NOMO-1 (cell line): Measurements from ENCODE around the gene EPHA7.

Experiments
- DNase-seq, 2 experiments: peaks; one replicate each; lab custom pipeline; 2025; ENCODE audit not compliant: unreplicated experiment in 2 of 2; lab: John Stamatoyannopoulos, UW

Gene EPHA7

DNA sequence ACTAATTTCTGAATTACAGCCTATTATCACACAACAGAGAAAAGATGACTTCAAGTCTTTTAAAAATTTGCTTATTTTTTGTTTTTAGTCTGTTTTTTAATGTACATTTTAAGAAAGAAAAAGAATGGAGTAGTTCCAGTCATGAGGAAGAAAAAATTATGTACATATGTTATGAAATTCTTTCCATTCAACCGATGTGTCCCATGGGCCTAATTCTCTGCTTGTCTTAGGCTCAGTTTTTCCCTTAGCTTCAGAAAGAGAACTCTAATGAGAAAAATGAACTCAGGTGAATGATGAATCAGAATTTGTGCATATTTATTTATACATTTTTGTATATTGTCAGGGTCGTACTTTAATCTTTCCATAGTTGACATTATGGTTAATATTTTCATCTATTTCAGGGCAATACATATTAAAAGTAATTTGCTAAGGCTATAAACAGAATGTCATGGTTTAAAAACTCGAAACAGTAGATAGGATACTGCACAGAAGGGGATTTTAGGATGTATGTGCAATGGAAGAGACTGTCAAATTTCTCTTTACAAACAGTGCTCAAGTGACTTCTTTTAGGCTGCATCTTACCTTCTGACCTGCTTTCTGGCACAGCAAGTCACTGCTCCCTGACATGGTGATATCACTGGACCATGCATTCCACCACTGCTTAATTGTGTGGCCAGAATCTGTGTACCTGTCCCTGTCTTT, 153.1 kb downstream of the EPHA7 start:
- no peak for DNase-seq

DNA sequence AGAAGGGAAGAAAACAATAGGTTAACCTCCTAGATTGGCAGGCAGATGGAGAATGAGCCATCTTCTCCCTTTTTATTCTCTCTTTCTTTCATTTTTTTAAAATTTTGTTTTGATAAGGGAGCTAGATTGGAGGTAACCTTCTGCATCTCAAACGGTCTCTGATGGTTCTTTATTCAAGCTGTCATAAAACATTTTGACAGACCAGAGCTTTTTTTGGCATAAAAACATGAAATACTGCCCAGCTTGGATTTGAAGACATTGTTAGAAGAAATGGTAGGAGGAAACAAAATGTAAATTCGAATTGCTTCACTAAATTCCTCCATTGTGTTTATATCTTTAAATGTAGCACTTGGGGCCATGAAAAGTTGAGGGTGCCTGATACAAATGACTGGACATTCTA, 158.5 kb downstream of the EPHA7 start:
- DNase-seq: no peak

- DNase-seq: no peak
Measured at GRCh38 chr6:93259332-93259731, 160.0 kb downstream of the EPHA7 start.

GRCh38 chr6:93252930-93253329, 166.4 kb downstream of the EPHA7 start:
- no peak for DNase-seq

GRCh38 chr6:93248631-93249030, 170.7 kb downstream of the EPHA7 start:
- no peak for DNase-seq

- no peak for DNase-seq
Measured at GRCh38 chr6:93243231-93243778, 176.1 kb downstream of the EPHA7 start.

DNA sequence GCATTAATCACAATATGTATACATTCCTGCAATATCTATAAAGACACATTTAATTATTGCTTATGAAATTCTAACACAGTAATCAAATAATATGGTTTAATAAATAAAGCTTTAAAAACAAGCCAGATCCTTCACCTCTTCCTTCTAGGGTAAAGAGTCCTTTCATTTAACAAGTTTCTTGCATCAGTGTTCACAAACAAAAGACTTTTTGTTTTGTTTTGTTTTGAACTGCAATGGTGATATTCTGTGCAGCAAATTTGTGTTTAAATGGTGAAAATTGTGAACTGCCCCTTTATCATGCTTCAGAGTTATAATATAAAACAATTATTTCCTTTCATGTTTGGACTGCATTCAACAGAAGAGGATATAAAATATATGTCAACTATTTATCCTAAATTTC, 177.3 kb downstream of the EPHA7 start:
- DNase-seq: no peak

DNA sequence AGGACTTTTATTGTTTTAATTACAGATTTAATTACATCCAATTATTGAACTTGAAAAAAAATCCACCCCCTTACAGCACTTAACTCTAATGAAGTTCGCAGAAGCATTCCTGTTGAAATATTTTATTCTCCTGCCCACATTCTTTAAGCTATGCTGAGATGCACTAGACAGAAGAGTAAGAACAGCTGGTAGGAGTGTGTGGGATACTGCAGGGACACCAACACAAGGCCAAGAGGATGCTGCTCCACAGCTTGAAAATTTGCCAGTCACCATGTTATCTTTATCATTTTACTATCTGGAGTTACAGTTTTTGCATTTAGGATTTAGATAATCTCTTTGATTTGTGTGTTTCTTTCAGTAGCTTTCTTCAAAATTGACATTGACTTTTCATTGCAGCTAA, 180.7 kb downstream of the EPHA7 start:
- DNase-seq: no peak

DNA sequence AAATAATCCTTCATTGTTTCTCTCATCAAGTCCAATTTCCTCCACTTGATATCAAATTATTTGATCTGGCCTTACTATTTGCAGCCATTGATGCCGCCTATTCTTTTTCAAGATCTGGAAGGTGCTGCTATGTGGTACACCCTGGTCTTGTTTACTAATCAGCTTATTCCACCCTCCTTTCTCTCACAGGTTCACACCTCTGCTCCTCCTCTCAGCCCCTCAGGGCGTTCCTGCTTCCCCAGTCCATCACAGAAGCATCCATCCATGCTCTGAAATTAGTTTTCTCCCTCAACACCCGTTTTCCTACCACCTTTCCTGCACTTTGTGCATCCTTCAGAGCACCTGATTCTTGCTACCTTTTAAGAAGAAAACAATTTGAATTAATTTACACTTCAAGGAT, 183.6 kb downstream of the EPHA7 start:
- no peak for DNase-seq

DNA sequence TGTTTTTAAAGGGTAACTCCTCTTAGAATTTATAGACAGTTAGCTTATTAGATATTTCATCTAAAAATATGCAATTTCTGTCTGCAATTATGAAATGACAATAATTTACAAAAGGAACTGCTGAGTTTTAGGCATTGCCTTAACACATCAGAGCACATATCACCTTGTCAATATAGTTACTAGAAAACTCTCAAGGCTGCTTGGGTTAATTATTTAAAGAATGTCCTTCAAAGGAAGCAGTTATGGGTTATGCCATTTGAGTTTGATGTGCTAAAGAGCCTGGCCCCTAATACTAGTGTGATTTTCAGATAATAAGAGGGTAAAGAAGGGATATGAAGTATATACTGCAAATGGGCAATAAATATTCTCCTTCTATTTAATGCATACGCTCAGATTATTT, 192.5 kb downstream of the EPHA7 start:
- no peak for DNase-seq

- DNase-seq: no peak
Measured at GRCh38 chr6:93222071-93222851, 197.1 kb downstream of the EPHA7 start.

DNA sequence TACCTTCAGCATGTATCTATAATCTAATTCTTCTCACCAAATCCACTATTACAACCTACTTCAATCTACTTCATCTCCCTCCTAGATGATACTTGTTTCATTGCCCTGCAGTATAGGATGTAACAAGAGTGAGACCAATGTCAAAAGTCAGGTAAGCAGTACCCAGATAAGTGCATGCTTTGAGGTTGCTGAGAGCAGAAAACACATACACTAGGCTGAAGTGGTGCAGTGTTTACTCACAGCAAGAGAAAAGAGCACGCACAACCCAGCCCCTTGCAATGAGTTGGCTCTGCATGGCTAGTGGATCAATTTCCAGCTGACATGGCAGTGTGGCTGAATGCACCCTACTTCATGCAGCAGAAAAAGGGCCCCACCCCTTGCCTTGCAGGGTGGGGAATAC, 199.9 kb downstream of the EPHA7 start:
- DNase-seq: no peak

DNA sequence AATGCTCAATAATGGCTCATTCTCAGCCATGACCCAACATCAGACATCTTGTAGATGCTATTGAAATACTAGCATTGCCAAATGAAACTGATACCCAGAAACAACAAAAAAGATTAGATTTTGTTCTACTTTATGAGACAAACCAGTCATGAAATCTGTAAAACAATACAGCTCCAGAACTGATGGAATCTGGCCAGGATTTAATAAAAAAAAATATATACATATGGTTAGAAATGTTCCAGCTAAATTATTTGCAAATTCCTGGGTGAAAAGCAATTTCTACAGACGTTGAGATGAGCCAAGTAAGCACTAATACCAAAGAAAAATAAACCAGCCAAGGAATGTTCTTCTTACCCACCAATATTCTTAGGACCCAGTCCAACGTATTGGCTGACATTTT, 201.3 kb downstream of the EPHA7 start:
- DNase-seq: no peak

- no peak for DNase-seq
Measured at GRCh38 chr6:93213028-93213427, 206.3 kb downstream of the EPHA7 start.

- no peak for DNase-seq
Measured at GRCh38 chr6:93210908-93211307, 208.5 kb downstream of the EPHA7 start.

GRCh38 chr6:93209358-93209757, 210.0 kb downstream of the EPHA7 start:
- no peak for DNase-seq

DNA sequence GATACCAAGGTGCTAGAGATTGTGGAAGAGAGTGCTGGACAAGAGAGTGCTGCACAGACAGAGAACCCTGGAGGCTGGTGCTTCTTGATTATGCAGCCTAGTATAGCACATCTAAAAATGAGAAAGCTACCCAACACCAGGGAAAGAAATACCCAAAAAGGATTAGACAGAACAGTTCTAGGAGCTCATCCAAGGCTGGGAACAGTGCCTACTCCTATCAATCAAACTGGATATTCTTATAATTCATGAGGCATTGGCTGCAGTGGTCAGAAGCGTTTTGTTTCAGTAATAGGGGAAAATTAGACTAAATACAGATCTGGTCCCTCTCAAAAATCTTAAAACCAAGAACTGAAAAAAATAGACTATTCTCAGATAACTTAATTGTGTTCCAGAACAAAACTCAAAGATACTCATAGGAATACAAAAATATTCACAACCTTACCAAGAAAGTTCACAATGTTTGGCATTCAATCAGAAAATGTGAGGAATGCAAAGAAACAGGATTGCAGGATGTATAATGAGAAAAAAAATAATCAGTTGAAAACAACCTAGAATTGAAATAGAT, 222.9 kb downstream of the EPHA7 start:
- no peak for DNase-seq

DNA sequence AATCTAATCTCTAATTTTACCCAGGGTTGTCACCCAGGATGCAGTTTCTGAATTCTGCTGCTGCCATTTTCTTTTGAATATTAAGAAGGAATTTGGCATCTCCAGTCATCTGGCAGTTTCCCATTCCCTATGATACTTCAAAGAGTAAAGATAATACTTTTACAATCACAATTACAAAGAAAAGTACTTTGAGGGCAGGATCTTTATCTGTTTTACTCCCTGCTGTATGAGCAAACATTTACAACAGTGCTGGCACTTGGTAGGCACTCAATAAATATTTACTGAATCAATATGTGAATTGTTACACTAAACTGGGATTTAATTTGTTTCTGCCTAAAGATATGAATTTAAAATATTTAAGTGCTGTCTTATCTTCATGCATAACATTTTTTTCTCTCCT, 224.9 kb downstream of the EPHA7 start:
- no peak for DNase-seq

DNA sequence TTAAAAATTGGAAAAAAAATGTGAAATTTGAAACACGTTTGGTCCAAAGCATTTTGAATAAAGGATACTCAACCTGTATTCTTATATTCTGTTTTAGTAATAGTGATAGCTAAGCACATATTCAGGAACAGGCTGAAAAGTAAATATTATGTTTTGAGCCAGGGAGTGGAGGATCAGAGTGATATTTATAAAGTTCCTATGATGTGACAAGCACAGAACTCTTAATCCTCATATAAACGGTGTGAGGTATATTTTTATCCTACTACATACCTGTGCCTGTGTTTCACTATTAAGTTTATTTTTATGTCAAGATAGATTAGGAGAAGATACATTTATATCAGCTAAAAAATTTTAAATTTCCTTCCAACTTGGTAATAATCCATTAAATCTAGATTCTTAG, 225.5 kb downstream of the EPHA7 start:
- no peak for DNase-seq
